Central memory CD4-positive, alpha-beta T cell (primary cell): Measurements from ENCODE around the gene SLC12A8.

Experiments used
- DNase-seq: peaks from one replicate; pipeline ENCODE4 v3.0.0; 2022

Gene SLC12A8

GRCh38 chr3:125050488-125051090 is 162.0 kb downstream of the SLC12A8 start:
- DNase-seq: no peak

- no peak for DNase-seq
These were observed 164.3 kb downstream of the SLC12A8 start for GRCh38 chr3:125048282-125048681.

- no peak for DNase-seq
These were observed 166.6 kb downstream of the SLC12A8 start for GRCh38 chr3:125045965-125046364.

- no peak for DNase-seq
These were observed 167.4 kb downstream of the SLC12A8 start for GRCh38 chr3:125045194-125045593.

- no peak for DNase-seq
These were observed 168.9 kb downstream of the SLC12A8 start for GRCh38 chr3:125043599-125044151.

GRCh38 chr3:125042725-125043406 is 169.7 kb downstream of the SLC12A8 start:
- DNase-seq: no peak

- no peak for DNase-seq
These were observed 173.1 kb downstream of the SLC12A8 start for GRCh38 chr3:125039131-125040100.

- no peak for DNase-seq
These were observed 174.9 kb downstream of the SLC12A8 start for GRCh38 chr3:125037498-125038150.

- DNase-seq: no peak
These were observed 177.3 kb downstream of the SLC12A8 start for GRCh38 chr3:125035217-125035616.

GRCh38 chr3:125033616-125034015 is 178.9 kb downstream of the SLC12A8 start:
- no peak for DNase-seq

- DNase-seq: no peak
These were observed 179.4 kb downstream of the SLC12A8 start for GRCh38 chr3:125033135-125033534.

- DNase-seq: no peak
These were observed 179.9 kb downstream of the SLC12A8 start for GRCh38 chr3:125032683-125033082.
